DMS114 treated with DMSO at 0.1 percent for 48 hours (cell line): Measurements from ENCODE around the gene WWC1.

Experiments used
- DNase-seq: peaks from one replicate; lab custom pipeline; 2025; ENCODE audit not compliant: unreplicated experiment; lab: John Stamatoyannopoulos, UW

WWC1 gene

GRCh38 chr5:168359820-168360460, 68.5 kb downstream of the WWC1 start:
- DNase-seq = no peak

DNA sequence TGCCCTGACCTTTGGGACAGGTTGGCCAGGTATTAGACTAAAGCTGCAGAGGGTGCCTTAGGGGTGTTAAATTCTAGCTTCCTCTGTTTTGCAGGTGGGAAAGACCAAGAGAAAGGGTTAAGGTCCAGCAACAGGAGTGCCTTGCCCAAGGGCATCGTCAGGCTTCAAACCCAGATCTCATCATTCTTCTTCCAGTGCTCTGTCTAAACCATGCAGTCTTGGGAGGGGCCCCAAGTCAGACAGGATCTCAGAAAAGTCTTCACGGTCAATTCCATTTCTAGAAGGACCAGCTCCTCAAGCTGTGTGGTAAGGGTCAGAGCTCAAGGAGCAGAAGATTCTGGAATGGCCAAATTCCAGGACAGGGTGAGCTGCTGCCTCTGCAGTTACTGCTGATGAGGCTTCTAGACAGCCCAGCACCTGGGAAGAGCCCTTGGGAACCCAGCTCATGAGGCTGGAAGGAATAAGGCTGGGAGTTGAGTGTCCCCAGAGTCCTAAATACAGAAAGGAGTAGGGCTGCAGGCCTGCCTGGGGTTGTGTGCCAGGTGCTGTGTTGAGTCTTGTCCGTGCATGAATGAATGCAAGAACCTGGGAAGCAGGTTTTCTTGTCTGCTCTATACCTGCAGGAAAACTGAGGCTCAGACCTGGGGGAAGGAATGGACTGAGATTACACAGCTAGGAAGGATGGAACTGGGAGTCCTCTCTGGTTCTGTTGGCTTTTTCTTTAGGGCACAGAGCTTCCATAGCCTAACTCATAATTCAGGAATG, 69.3 kb downstream of the WWC1 start:
- DNase-seq = no peak

- DNase-seq = no peak
Measured at GRCh38 chr5:168362097-168362885, 70.8 kb downstream of the WWC1 start.

DNA sequence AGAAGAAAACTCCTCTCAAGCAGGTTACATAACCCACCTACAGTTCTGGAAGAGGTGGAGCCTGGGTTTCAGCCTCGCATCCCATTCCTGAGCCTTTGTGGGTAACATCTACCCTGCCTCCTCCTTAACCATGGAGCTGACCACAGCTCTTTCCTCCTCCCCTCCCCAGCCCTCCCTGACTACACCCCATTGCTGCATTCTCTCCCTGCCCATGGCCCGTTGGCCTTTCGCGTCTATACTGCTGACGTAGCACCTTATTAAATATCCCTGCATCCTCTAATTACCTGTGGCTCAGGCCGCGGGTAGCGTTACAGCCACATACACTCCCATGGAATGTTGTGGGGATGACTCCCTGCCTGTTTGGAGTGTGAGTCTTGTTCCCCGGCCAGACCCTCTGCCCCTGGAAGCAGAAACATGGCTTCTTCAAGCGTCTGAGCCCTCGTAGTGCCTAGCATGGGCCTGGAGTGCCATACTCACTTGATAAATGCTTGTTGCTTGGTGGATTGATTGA, 72.8 kb downstream of the WWC1 start:
- DNase-seq = no peak

- DNase-seq = no peak
Measured at GRCh38 chr5:168364750-168365550, 73.5 kb downstream of the WWC1 start.

GRCh38 chr5:168365581-168366081, 74.2 kb downstream of the WWC1 start:
- no peak for DNase-seq

GRCh38 chr5:168366116-168366515, 74.7 kb downstream of the WWC1 start:
- DNase-seq = no peak

DNA sequence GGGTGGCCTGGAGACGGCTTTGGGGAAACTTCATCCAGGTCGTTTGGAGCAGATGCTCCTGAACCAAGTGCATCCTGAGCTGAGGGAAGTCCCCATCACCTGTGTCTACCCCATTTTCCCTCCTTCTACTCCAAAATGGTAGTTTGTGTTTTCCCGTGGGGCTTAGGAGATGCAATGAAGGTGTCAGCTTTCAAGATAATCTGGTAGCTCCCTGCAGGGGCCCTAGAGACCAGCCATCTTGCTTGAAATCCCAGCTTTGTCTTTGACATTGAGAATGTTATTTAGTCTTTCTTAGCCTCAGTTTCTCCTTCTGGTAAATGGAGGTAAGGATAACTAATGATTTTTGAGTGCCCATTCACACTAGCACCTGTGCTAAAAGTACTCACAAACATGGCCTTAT, 77.4 kb downstream of the WWC1 start:
- no peak for DNase-seq

- no peak for DNase-seq
Measured at GRCh38 chr5:168370831-168371230, 79.4 kb downstream of the WWC1 start.

DNA sequence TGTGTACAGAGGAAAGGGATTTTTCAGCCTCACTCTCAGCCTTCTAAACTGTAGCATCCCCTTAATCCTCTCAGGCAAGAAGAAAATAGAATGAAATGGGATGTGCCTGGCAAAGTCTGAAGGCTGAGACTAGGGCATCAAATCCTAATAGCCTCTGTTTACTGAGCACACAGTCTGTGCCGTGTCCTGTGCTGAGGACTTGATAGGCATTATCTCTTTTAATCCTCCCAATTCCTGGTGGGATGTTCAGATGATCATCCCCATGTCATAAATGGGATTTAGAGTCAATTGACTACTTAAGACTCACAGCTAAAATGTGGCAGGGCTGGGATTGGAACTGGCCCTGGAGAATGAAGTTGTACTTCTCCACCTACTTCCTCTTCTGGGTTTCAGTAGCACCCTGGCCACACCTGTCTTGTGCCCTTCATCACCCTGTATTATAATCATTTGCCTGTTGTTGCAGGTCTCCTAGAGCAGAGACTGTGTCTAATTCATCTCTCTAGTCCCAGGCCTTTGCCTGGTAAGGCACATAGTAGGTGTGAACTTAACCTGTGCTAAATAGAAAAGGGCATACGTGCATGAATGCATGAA, 81.0 kb downstream of the WWC1 start:
- no peak for DNase-seq

- no peak for DNase-seq
Measured at GRCh38 chr5:168374532-168374931, 83.1 kb downstream of the WWC1 start.

GRCh38 chr5:168375214-168375613, 83.8 kb downstream of the WWC1 start:
- no peak for DNase-seq

DNA sequence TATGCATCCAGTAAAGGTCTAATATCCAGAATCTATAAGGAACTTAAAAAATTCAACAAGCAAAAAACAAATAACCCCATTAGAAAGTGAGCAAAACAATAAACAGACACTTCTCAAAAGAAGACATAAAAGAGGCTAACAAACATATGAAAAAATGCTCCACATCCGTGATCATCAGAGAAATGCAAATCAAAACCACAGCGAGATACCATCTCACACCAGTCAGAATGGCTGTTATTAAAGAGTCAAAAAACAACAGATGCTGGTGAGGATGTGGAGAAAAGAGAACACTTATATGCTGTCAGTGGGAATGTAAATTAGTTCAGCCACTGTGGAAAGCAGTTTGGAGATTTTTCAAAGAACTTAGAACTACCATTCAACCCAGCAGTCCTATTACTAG, 86.1 kb downstream of the WWC1 start:
- no peak for DNase-seq

- DNase-seq = no peak
Measured at GRCh38 chr5:168378741-168379140, 87.3 kb downstream of the WWC1 start.

DNA sequence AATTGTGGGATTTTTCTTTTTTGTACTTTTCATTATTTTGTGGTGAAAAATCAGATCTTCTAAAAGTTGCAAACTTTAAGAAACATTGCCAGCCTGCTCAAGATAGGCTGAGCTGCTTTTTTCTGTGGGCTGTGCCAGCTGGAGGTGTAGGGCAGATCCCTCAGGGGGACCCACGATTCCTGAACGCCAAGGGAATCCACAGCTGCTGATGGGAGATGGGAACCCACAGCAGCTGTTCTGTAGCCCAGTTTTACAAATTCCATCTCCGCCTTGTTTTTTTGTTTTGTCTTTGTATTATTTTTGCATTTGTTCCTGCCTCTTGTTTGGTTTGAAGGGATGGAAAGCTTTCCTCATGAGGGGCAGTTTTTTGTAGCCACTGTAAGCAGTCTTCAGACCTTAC, 91.0 kb downstream of the WWC1 start:
- no peak for DNase-seq

DNA sequence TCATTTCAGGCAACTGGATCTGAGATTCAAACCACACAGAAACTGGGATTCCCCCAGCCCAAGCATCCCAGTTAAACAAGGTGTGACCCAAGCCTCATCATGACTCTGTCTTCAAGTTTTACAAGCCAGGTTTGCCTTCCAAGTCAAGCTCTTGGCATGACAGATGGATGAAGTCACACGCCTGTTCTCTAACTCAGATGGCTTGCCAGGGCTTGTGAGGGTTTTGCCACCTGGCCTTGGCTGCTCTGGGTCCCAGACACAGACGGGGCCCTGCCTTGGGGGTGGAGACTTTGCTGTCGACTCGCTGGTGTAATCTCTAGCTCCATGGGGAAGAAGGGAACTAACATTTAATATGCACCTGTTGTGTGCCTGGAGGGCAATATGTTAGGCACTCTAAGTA, 99.0 kb downstream of the WWC1 start:
- DNase-seq = no peak

GRCh38 chr5:168393773-168394172, 102.3 kb downstream of the WWC1 start:
- DNase-seq = no peak

- DNase-seq = no peak
Measured at GRCh38 chr5:168400429-168401220, 109.2 kb downstream of the WWC1 start.

GRCh38 chr5:168401226-168401625, 109.8 kb downstream of the WWC1 start:
- no peak for DNase-seq

GRCh38 chr5:168401880-168402279, 110.4 kb downstream of the WWC1 start:
- no peak for DNase-seq
